ENCODE measurements around the gene KLHL36. TPM values are rescaled to one million over a fixed set of nuclear protein-coding genes. Genes with fewer than 3 reads are reported as not detected.

The KLHL36 gene
- total RNA-seq, 1 experiment from 2014 or later: 36.7 TPM

- H3K18ac ChIP-seq (ENCODE audit: insufficient read length, low read depth, low read length): no peak overlapping the region
- peaks cover 6% of the 10 kb centered on the region for H3K23me2 ChIP-seq (ENCODE audit: insufficient read length, low read depth, low read length, poor library complexity, severe bottlenecking)
- H4K20me1 ChIP-seq (ENCODE audit: control insufficient read depth, insufficient read depth, insufficient read length): no peaks in the 10 kb centered on the region
- H3K23ac ChIP-seq (ENCODE audit: insufficient read length, low read depth, low read length): no peak overlapping the region
- no peak overlapping the region for H3K4me2 ChIP-seq (ENCODE audit: insufficient read depth, insufficient read length, low read length)
- no CpG with 5 or more reads among the region's 7 CpGs for WGBS (ENCODE audit: extremely low coverage, insufficient read length, low lambda C conversion rate)
- peaks cover 12% of the 10 kb centered on the region for H3K27me3 Mint-ChIP-seq (ENCODE audit: low read depth)
- no peak overlapping the region for H3K56ac ChIP-seq (ENCODE audit: insufficient read length, low read depth, low read length)
- no peak overlapping the region for H3K27ac Mint-ChIP-seq
- no peak overlapping the region for H2AFZ ChIP-seq (ENCODE audit: low read length)
- no peak overlapping the region for H4K8ac ChIP-seq (replicated peaks; ENCODE audit: insufficient read length, low read depth, low read length)
- no peaks in the 10 kb centered on the region for H3K4me1 ChIP-seq (ENCODE audit: insufficient read depth, low read length)
- no peak overlapping the region for H2BK120ac ChIP-seq (ENCODE audit: low read depth, low read length, poor library complexity, severe bottlenecking)
- no peak overlapping the region for H2BK5ac ChIP-seq (ENCODE audit: insufficient read length, low read length)
- H4K91ac ChIP-seq (ENCODE audit: insufficient read length, low read depth, low read length): no peak overlapping the region
- peaks cover 11% of the 10 kb centered on the region; the same call in 1 of the 2 replicates for H3K79me2 ChIP-seq (ENCODE audit: insufficient read depth, low read length)
- H2AK5ac ChIP-seq (ENCODE audit: insufficient read length, low read length): no peak overlapping the region
- no peak overlapping the region for H3K14ac ChIP-seq (ENCODE audit: insufficient read depth, low read length)
- H4K5ac ChIP-seq (ENCODE audit: insufficient read length, low read depth, low read length): no peak overlapping the region
- peaks cover 7% of the 10 kb centered on the region for H3K79me1 ChIP-seq (ENCODE audit: insufficient read depth, low read depth, low read length, poor library complexity, severe bottlenecking)
- H3K9me3 Mint-ChIP-seq: no peaks in the 10 kb centered on the region
- H3K9ac ChIP-seq (ENCODE audit: extremely low read depth, insufficient read length, low read length): no peak overlapping the region
- no peak overlapping the region for H3T11ph ChIP-seq (ENCODE audit: low read length)
- H2BK12ac ChIP-seq (ENCODE audit: insufficient read length, low read depth, low read length): no peak overlapping the region
- H3K27me3 ChIP-seq (ENCODE audit: insufficient read depth, low read length): peaks cover 3% of the 10 kb centered on the region; the same call in 1 of the 2 replicates
- H2BK15ac ChIP-seq (ENCODE audit: low read depth, low read length): no peak overlapping the region
- no peak overlapping the region for H3K4me3 Mint-ChIP-seq
- no peaks in the 10 kb centered on the region for H3K9me3 ChIP-seq (ENCODE audit: control insufficient read depth, low read depth, low read length)
- TF ChIP-seq CTCF (conservative IDR thresholded peaks at IDR 0.05): no peak
- H3K4ac ChIP-seq (ENCODE audit: low read depth, low read length): no peak overlapping the region
- no peak overlapping the region for H2BK20ac ChIP-seq (ENCODE audit: low read depth, low read length, poor library complexity, severe bottlenecking)
- H3K27ac ChIP-seq (ENCODE audit: insufficient read length, low read depth, low read length): no peak overlapping the region
- DNase-seq: no peak
- peaks cover 21 to 29% of the 10 kb centered on the region in 2 experiments for H3K4me1 Mint-ChIP-seq
- H3K36me3 Mint-ChIP-seq (ENCODE audit: insufficient read depth in 1 of 3, low read depth in 3 of 3): peaks cover 4 to 16% (median 13%) of the 10 kb centered on the region in 3 experiments
These were observed 35.6 kb upstream of the KLHL36 start for GRCh38 chr16:84612686-84613085.
